ENCODE data around the gene DDX1.
"Not testable (repeated sequence)": the region's sequence is repeated elsewhere in the genome, so short reads cannot be mapped to it uniquely, and the experiment has no call there.

The DDX1 gene

DNA sequence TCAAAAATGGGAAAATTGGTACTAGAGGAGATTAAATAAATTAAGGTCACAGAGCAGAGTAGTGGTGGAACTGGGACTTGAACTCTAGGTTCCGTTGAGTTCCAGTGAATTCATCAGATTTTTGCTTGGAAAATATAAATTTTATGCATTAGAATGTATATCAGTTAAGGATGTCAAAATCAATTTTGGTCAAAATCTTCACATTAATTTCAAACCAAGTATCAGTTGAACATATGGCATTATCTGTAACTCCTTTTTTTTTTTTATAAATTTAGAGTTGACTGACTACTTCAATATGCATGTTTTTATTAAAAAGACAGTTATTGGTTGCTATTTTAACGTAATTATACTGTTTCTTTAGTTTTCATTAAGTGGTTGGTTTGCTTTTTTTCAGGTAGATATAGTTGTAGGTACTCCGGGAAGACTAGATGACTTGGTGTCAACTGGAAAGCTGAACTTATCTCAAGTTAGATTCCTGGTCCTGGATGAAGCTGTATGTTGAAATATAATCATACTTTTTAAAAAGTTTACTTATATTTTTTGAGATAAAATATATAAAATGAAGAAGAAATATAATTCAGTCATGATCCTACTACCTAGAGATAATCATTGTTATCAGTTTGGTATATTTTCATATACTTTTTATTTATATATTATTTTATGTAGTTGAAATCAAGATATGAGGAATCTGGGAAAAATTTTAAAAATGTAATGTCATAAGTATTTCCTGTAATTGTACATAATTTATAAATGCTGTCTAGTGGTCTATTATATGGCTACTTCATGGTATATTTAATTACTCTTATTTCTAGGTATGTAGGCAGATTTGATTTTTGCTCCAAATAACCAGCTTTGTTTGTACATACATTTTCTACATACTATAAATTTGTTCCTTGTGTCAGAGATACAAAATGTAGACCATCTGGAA is 25.4 kb downstream of the DDX1 start:
- ATAC-seq, result no peak
- DNase-seq, result no peak

DNA sequence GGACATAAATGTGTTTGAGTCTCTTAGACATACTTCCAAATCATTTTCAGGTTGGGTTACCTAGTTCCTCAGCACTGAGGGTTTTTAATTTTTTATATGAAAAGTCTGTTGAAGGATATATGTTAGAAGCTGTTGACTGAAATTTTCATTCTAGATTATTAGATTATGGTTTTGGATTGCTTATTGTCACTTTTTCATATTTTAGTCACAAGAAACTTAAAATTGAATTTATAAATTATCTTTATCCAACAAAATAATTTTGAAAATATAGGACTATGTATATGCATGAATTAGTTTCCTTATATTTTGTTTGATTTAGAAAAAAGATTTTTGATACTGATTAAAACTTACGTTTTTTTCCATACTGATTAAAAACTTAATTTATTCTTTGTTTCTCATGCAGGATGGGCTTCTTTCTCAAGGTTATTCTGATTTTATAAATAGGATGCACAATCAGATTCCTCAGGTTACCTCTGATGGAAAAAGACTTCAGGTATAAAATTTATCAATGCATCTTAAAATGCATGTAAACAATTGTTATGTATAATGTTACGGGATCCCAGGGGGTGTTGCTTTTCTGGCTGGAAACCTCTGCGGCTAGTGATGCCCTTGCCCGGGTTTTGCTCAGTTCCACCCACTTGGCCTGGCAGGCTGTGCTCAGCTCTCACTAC is 26.2 kb downstream of the DDX1 start:
- ATAC-seq (no peak), DNase-seq (no peak)

DNA sequence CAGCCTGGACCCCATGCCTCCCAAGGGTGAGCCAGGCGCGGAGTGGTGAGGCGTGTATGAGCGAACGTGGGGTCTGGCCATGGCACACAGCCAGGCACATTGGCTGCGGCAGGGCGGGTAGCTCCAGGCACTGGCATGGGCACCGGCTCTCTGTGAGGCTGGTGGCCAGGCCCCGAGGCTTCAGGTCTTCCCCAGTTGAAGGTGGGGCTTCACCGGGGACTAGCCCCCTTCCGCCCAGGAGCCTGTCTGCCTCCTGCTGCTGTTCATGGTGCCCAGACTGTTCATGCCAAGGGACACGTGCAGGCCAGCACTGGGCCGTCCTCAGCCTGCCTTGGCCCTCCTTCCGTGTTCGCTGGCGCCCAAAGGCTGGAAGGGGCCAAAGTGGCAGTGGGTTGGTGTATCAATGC is 26.8 kb downstream of the DDX1 start:
- ATAC-seq (no peak), DNase-seq (no peak)

DNA sequence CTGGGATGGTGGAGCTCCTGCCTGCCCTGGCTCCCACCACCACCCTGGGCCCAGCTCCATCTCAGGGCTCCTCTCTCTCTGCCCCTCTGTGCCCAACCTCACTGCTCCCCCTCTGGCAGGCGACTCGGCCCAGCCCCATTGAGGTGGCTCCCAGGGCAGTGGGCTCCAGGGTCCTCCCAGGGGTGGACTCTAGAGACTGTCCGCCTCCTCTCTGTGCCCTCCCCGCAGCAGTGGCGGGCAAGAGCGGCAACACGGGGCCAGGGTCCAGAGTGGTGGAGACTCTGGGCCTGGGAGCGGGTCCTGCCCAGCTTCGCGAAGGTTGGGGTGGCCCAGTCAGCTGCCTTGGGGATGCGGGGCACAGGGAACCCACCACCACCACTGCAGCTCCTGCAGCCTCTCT is 27.4 kb downstream of the DDX1 start:
- no peak for DNase-seq

DNA sequence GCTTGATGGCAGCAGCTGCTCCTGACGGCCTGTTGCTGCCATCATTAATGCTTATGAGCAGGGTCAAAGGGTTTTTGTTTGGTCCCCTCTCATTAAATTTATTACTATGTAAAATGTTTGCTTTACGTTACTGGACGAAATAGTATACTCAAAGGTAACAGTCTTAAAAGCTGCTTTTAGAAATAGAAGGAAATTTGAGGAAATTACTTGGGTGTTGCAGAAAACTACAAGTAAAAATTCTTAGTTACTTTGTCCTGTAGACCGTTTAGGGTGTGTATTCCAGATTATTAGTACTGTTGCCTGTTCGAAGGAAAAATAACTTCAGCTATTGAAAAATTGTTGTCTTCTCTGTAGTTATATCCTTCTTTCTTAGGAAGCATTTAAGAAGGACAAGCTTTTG is 27.8 kb downstream of the DDX1 start:
- DNase-seq, result no peak
- no peak for ATAC-seq

More for the DNA sequence above, 27.4 kb downstream of the DDX1 start:
- ATAC-seq, result peak; percentile 14

DNA sequence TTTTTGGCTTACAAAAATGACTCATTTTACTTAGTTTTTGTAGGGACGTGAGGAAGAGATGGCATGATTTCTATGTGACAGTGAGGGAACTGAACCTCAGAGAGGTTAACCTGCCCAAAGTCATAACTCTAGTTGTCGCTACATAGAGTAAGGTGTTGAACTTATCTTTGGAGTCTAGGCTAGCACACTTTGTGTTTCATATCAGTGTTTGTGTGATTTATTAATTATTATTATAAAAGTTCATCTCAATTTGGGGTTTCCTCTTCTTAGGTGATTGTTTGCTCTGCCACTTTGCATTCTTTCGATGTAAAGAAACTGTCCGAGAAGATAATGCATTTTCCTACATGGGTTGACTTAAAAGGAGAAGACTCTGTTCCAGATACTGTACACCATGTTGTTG is 28.3 kb downstream of the DDX1 start:
- no peak for DNase-seq
- no peak for ATAC-seq

DNA sequence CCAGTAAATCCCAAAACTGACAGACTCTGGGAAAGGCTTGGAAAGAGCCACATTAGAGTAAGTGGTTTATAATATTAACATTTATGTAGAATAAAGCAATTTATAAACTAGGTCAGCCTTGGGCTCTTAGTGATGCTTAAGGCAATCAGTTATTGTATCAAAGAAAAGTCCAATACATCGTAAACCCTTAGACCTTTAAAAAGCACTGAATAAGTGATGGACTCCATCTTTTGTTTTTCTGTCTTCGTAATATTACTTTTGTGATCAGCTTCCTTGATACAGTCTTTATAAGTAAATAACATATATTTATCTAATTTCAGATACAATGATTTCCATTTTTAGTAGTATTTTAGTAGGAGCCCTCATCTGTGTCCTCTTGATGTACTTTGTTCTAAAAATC is 28.7 kb downstream of the DDX1 start:
- DNase-seq, result no peak
- no peak for ATAC-seq

DNA sequence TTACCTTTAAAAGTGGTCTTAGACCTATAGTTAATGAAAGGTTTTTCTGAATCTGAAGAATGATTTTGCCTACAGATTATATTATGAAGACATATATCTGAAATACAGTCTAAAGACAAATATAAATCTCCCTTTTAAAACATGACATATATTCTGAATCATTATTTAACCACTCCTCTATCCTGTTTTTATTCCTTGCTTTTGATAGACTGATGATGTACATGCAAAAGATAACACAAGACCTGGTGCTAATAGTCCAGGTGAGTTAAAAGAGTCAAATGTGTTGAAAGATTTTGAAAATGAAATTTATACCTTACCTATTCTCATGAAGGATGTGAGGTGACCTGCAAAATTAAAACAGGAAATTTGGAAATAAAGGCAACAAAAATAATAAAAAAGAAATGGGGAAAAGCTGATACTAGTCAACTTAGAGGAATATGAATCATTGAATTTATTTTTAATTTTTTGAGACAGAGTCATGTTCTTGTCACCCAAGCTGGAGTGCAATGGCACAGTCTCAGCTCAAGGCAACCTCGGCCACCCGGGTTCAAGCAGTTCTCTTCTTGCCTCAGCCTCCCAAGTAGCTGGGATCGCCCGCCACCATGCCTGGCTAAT is 29.3 kb downstream of the DDX1 start:
- no peak for ATAC-seq
- DNase-seq, result no peak

DNA sequence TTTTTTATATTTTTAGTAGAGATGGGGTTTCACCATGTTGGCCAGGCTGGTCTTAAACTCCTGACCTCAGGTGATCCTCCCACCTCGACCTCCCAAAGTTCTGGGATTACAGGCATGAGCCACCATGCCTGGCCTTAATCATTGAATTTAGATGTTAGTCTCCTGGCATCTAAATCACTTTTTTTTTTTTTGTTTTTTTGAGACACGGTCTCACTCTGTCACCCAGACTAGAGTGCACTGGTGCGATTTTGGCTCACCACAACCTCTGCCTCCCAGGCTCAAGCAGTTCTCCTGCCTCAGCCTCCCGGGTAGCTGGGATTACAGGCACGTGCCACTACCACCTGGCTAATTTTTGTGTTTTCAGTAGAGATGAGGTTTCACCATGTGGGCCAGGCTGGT is 29.8 kb downstream of the DDX1 start:
- ATAC-seq, DNase-seq: not testable (repeated sequence)

DNA sequence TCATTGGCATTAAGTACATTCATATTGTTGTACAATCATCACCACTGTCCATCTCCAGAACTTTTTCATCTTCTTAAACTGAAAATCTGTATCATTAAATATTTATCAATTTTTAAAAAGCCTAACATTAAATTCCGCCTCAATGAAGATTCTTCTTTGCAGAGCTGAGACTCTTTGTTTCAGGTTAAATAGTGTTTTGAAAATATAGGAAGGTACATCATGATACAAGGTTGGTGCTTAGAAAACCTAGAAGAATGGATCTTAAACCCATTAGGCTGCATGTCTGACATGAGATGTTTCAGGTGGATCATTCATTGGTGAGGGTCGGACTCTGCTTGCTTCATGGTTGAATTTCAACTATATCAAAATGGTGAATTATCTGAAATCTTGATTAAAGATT is 30.5 kb downstream of the DDX1 start:
- ATAC-seq, result no peak
- DNase-seq, result no peak

DNA sequence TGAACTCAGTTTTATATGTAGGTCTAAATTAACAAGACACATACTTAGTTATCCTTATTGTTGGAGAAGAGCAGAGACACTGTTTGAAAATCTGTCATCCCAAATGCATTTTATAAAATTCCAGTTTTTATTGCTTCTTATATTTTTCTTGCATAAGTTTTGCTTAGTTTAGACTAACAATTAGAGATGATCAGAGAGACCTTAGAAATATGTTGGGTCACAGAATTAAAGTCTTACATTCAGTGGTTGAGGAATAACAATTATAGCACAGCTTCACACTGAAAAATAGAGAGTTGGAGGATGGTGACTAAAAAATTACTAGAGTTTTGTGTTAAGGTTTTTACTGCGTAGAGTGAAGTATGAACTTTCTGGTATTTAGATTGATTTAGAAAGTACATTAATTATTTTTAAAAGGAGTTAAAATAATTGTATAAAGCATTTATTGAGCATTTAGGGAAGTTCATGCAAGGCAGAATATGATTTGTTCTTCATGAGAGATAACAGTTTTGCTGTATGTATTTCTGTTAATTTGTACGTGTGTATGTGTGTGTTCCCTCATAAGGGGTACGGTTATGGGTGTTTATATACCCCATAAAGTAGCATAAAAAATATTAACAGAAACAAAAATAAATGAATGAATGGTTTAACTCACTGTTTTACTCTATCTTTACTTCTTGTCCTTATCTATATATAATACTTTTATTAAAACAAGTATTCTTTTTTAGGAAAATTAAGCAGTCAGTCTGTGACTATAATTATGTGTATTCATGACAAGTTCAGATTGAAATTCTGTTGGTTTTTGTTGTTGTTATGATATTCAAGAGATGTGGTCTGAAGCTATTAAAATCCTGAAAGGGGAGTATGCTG is 31.2 kb downstream of the DDX1 start:
- ATAC-seq, result no peak
- DNase-seq, result no peak

DNA sequence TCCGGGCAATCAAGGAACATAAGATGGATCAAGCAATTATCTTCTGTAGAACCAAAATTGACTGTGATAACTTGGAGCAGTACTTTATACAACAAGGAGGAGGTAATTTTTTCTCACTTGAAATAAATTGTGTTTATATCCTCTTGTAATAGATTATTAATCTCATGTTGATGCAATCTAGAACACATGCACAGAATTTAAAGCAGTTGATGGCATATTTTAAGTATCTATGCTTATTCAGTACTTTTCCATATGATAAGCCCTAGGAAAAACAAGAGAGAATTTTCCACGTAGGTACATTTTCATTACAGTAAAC is 31.8 kb downstream of the DDX1 start:
- ATAC-seq, result no peak

DNA sequence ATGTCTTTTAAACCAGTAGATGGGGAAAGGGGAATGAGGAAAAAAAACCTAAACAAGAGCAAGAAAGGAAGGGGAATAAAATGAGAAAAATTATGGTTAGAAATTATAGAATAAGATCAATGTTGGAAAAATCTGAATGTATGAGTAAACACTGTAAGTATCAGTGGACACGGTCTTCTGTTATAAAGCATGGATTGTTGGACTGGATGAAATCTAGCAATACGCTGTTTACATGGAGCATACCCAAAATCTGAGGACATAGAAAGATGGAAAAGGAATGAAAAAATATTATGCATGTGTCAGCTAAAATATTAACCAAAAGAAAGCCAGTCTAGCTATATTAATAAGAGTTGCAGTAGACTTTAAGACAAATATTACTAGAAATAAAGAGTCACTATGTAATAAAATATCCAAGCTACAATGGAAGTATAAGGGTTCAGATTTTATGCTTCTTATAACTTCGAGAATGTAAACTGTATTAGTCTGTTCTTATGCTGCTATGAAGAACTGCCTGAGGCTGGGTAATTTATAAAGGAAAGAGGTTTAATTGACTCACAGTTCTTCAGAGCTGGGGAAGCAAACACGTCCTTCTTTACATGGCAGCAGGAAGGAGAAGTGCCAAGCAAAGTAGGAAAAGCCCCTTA is 32.4 kb downstream of the DDX1 start:
- no peak for DNase-seq

More for the DNA sequence above, 31.8 kb downstream of the DDX1 start:
- DNase-seq, result no peak

DNA sequence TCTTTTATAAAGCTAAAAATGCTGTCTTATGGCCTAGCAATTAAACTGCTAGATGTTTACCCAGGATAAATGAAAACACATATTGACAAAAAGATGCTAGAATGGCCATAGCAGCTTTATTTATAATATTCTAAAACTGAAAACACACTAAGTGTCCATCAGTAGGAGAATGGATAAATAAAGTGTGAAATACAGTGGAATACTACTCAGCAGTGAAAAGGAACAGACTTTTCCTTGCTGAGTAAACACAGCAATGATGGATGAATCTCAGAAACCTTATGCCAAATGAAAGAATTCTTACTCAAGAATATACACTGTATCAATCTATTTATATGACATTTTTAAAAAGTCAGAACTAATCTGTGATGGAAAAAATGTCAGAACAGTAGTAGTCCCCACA is 33.2 kb downstream of the DDX1 start:
- ATAC-seq, result no peak
- no peak for DNase-seq

More for the DNA sequence above, 32.4 kb downstream of the DDX1 start:
- no peak for ATAC-seq

DNA sequence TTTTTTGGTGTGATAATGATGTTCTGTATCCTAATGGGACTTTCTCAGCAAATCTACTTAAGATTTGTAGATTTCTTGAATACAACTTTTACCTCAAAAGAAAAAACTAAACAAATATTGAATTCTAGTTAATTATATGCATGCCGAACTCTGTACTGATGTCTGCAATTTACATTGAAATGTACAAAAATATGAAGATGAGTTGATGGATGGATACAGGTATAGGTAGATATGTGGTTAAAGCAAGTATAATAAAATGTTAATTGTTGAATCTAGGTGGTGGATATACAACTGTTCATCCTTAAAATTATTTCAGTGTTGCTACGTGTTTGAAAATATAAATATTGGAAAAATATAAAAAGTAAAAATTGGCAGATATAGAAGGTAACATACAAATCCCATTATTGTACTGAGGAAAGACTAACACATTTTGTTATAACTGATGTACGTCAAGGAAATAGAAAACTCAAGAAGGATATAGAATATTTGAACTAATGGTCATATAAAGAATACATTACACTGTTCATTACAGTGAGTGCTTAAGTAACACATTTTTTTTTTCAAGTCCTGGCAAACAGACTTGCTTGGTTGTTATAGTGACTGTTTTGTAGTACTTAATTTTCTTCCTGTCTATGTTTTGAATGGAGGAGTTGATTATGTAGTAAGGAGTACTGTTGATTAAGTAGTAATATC is 33.8 kb downstream of the DDX1 start:
- no peak for DNase-seq
- no peak for ATAC-seq

DNA sequence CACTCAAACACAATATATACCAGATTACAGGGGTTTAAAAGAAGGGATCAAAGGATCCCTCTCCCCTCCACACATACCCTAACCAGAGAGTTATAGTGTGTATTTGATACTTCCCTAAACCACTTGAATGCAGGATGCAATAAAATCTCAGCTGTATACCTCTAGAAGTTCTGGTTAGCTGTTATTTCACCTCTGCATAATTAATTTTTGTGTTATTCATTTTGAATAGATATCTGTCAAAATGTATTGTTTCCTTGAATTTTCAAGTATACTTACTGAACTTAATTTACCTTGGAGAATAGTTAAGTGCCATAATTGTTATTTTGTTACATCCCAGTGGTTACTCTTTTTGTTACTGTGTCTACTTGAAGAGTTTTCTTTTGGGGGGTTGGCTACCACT is 34.5 kb downstream of the DDX1 start:
- ATAC-seq (no peak), DNase-seq (no peak)

DNA sequence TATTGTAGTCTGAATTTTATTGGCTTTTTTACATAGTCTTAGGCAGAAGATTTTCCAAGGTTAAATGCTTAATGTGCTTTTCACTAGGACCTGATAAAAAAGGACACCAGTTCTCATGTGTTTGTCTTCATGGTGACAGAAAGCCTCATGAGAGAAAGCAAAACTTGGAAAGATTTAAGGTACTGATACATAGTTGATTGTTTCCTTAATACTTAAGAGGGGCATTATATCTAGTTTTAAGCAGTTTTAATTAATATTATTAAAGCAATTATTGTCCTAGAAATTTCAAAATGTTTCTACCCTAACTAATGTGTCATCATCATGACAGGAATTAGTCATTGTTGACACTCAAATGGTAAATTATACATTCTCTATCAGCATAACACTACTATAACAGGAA is 35.3 kb downstream of the DDX1 start:
- ATAC-seq (no peak), DNase-seq (no peak)

DNA sequence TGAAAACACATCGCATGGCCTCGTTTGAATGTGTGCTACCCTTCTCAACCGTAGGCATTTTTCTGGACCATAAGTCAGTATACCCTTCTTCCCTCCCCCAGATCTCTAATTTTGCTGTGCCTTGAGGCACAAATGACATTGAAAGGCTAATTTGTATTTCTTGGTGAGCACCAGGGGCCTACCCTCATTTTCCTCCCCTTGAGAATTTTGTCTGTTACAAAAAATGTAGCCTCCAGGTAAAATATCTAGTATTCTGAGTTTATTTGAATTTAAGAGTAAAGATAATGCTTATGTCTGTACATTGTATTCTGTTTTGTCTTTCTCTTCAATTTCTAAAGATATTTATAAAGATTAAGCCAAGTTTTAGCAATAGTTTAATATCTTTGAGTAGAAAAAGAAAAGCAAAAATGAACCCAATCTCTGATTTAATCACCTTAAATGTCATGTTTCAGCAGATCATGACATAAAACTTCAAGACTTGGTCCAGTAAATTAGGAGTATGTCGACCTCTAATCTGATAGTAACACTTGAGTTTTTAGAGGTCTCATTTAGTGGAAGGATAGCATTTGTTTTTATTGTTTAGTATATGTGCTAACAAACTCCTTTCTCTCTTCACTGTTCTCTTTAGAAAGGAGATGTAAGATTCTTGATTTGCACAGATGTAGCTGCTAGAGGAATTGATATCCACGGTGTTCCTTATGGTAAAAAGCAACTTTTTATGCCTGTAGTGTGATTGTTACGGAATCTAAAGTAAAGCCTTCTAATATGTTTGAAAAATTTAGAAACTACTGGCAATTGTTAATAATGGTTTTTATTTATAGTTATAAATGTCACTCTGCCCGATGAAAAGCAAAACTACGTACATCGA is 36.4 kb downstream of the DDX1 start:
- ATAC-seq (no peak), DNase-seq (no peak)

DNA sequence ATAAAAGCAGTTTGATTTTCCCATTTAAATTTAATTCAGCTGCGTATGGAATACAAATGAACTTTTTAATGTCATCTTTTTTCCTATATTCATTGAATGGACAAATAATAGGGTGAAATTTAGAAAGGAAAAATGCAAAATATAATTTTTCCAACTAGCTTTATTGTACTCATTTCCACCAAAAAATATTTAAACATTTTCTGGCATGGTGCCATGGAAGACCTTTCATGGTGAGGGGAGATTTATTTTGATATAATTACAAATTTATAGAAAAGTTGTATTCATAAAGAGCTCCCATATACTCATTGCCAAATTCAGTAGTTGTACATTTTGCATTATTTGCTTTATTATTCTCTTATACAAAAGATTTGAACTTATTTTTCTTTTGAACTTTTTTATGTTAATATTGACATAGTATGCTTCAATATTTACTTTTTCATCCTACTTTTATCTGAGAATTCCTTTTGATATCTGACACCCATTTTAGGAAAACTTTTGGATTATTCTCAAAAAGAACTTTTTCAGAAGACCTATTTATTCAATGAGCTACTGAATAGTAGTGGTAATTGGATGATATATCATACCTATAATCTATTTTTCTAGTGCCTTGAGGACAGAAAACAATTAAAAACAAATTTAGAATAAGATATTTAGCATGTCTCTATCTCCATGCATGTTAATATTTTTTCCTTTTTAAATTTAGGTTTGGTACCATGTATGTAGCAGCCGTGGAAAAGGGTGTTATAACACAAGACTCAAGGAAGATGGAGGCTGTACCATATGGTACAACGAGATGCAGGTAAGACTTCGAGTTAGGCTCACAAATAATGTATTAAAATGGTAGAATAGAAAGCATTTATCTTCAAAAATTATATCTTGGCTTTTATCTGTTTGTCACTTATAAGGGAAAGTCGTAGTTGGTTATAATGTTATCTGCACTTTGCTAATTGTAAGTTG is 37.5 kb downstream of the DDX1 start:
- ATAC-seq, result no peak

More for the DNA sequence above, 37.5 kb downstream of the DDX1 start:
- DNase-seq, result no peak
